HG02970 (cell line): ENCODE measurements around the gene ELMO2.
A peak's percentile ranks its signal among the peaks of the same experiment; 100 is the strongest.

Experiments
- ATAC-seq: cut with Tn5 transposase; IDR thresholded peaks from one replicate; pipeline ENCODE4 v1.9.1; 2021; ENCODE audit warnings: mild to moderate bottlenecking, moderate library complexity, moderate number of reproducible peaks; ENCODE audit not compliant: unreplicated experiment, low FRiP score

Gene ELMO2

GRCh38 chr20:46406200-46406985, at the start of gene ELMO2:
TSS of gene ELMO2 (minus strand) at chr20:46406615. CDS start at chr20:46394482, 12,133 bp downstream.
- peak; percentile 93 for ATAC-seq

- no peak for ATAC-seq
Observed at GRCh38 chr20:46455729-46456128, 49.3 kb upstream of the ELMO2 start.

DNA sequence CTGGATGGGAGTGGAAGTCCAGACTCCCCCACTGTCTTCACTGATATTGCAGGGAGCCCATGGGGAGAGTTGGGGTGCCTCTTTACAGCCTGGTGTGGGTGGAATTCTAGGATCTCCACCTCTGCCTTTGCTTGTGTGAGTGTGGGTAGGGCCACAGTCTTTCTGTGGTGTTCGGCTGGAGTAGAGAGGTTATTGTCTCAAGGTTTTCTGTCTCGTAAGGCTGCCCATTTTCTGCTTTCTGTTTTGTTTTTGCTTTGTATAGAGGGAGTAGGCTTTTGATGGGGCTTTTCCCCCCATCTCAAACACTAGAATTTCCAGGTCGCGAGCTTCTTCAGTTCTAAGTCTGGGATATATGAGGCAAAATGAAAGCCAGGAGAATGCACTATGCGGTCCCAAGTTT, 40.4 kb upstream of the ELMO2 start:
- ATAC-seq, result no peak

- no peak for ATAC-seq
Observed at GRCh38 chr20:46439837-46440236, 33.4 kb upstream of the ELMO2 start.

GRCh38 chr20:46438156-46438750, 31.8 kb upstream of the ELMO2 start:
- no peak for ATAC-seq

GRCh38 chr20:46435146-46435545, 28.7 kb upstream of the ELMO2 start:
- no peak for ATAC-seq

GRCh38 chr20:46434597-46434996, 28.2 kb upstream of the ELMO2 start:
- ATAC-seq, result no peak

DNA sequence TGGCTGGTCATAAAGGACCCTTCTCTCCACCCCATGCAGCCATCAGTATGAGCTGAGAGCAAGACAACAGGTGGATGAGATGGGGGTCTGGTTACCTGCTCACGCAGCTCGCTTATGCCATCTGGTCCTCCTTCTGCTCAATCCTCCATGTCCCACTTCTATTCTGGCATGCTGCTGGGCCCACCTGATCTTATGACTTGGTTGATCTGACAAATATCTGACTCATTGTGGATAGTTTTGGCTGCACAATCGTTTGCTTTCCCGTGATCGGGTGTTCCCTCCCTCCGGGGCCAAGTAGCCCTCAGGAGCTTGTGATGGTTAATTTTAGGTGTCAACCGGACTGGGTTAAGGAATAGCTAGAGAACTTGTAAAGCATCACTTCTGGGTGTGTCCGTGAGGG, 26.6 kb upstream of the ELMO2 start:
- no peak for ATAC-seq

- ATAC-seq, result no peak
Observed at GRCh38 chr20:46430921-46431712, 24.7 kb upstream of the ELMO2 start.

GRCh38 chr20:46427384-46427783, 21.0 kb upstream of the ELMO2 start:
- ATAC-seq, result no peak

- ATAC-seq, result no peak
Observed at GRCh38 chr20:46423882-46424482, 17.6 kb upstream of the ELMO2 start.

- no peak for ATAC-seq
Observed at GRCh38 chr20:46423342-46423741, 16.9 kb upstream of the ELMO2 start.

DNA sequence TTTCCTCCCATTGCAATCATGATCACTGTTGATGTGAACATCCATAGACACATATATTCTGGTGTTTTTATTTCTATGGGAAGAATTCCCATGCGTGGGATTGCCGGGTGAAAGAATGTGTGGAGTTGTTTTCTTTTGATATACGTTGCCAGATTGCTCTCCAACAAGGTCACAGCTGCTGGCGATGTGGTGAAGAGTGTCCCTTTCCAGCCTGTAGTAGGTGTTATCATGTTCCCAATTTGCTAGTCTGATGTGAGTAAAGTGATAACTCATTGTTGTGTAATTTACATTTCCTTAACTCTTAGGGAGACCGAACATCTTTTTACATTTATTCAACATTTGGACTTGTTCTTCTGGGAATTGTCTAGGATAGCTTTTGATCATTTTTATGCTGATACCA, 14.5 kb upstream of the ELMO2 start:
- no peak for ATAC-seq

GRCh38 chr20:46419882-46420281, 13.5 kb upstream of the ELMO2 start:
- ATAC-seq, result no peak

- ATAC-seq, result no peak
Observed at GRCh38 chr20:46416839-46417238, 10.4 kb upstream of the ELMO2 start.

DNA sequence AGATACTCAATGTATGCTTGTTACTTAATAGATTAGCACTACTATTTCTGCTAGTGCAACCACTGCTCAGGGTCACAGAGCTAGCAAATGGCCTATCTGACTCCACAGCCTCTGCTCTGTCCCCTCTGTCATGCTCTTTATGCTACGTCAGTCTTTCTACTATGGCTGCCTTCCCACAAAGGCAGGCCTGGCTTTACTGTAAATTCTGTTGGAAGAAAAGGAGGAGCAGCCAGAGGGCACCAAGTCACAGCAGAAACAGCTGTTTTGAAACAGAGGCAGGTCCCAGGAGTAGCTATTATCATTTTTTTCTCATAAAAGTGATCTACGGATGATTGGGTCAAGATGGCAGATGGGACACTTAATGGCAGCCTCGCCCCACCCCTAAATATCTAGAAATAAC, 10.0 kb upstream of the ELMO2 start:
- ATAC-seq, result no peak

DNA sequence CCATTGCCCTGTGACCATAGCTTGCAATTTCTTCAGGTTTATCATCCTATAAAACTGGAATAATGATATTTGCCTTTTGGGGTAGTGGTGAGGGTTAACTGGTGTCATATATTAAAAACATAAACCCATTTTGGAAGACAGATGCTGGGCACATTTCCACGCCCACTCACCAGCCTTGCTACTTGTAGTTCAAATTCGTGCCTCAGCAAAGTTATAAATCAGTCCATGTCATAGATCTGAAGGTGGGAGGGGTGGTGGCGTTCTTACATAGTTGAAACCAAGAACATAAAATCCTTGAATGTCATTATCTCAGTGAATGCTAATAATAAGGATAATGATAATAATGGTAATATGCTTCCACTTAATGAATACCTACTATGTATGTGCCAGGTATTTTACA, 9.4 kb upstream of the ELMO2 start:
- ATAC-seq, result no peak

- no peak for ATAC-seq
Observed at GRCh38 chr20:46414608-46415007, 8.2 kb upstream of the ELMO2 start.

DNA sequence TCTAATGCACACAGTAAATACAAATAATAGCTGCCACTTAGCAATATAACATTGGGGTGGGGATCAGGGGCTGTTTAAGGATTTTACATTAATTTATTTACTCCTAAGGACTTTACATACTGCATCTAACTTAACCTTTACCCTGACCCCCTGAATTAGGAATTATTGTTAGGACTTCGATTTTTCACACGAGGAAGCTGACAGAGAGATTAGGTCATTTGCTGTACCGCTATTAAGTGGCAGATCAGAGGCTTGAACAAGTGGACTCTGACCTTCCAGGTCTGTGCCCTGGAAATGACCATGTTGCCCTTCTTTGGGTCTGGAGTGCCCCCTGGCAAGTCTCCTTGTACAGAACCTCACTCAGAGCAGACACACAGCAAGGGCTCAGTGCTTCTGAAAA, 5.2 kb upstream of the ELMO2 start:
- no peak for ATAC-seq

DNA sequence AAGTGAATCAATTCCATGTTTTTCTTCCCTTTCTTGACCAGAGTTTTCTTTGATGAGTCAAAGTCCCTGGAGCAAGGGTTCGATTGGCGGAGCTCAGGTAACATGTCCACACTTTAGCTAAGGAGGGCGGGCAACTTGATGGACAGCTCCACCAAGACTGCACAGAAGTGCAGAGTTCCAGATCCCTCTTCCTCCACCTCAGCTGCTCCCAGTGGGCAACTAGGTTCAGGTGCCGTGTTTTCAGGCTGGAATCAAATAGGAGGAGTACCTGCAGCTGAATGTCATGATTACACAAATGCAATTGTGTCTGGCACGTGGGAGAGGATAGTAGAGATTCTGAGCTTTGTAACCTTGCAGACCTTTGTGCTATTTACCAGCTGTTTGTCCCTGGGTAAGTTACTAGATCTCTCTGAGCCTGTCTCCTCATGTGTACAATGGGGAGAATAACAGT, 1.9 kb upstream of the ELMO2 start:
- ATAC-seq, result no peak

GRCh38 chr20:46407671-46407996, 1.2 kb upstream of the ELMO2 start:
- ATAC-seq, result no peak
